Measurements from ENCODE around the gene BORCS5. TPM values are rescaled to one million over a fixed set of nuclear protein-coding genes. Genes with fewer than 3 reads are reported as not detected.

Gene BORCS5
- total RNA-seq, 4 donors from 2014 or later: 8.3 to 22.7 (median 15.3) TPM

DNA sequence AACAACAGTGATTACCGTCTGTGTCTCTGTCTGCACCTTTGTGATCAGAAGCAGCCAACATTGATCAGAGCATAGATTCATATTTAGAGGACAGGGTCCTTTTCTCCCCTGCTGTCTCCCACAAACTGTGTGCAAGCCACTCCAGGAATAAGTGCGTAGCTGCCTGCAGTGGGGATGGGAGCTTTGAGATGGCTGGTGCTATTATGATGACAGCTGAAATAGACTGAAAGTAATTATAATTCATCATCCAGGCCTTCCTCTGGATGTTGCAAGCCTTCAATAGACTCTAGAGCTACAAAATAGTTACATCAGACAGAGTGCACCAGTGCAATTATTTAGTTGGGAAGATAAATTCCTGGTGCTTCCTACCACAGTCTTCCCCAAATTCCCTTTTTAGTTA lies 68.1 kb downstream of the BORCS5 start:
- H3K9me3 ChIP-seq: peaks cover 0 to 10% (median 2%) of the 10 kb centered on the region in 4 donors
- no peak overlapping the region for H3K27ac ChIP-seq
- H3K36me3 ChIP-seq: no peaks in the 10 kb centered on the region
- peaks cover 0 to 8% (median 0%) of the 10 kb centered on the region in 4 donors for H3K4me1 ChIP-seq
- H3K27me3 ChIP-seq: no peaks in the 10 kb centered on the region
- no peak for TF ChIP-seq POLR2A (IDR thresholded peaks at IDR 0.05)
- TF ChIP-seq, protein P1, sequence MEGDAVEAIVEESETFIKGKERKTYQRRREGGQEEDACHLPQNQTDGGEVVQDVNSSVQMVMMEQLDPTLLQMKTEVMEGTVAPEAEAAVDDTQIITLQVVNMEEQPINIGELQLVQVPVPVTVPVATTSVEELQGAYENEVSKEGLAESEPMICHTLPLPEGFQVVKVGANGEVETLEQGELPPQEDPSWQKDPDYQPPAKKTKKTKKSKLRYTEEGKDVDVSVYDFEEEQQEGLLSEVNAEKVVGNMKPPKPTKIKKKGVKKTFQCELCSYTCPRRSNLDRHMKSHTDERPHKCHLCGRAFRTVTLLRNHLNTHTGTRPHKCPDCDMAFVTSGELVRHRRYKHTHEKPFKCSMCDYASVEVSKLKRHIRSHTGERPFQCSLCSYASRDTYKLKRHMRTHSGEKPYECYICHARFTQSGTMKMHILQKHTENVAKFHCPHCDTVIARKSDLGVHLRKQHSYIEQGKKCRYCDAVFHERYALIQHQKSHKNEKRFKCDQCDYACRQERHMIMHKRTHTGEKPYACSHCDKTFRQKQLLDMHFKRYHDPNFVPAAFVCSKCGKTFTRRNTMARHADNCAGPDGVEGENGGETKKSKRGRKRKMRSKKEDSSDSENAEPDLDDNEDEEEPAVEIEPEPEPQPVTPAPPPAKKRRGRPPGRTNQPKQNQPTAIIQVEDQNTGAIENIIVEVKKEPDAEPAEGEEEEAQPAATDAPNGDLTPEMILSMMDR (IDR thresholded peaks at IDR 0.05): no peak
- DNase-seq: no peak
- H3K4me3 ChIP-seq: no peak overlapping the region

DNA sequence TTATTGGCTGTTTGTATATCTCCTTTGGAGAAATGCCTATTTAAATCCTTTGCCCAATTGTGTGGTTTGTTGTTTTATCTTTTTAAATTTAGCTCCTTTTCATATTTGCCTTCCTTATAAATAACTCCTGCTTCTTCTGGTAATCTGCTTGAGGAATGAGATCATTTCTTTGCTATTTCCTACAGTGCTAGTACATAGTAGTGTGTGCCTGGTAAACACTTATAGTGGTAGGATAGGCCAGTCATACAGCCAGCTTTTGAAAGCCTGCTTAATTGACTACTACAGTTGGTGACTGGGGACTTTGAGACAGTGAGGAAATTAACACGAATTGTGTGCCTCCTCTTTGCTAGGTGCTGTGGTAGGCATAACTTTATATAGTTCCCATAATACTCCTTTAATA lies 68.7 kb downstream of the BORCS5 start:
- no peak for DNase-seq
- no peaks in the 10 kb centered on the region for H3K27me3 ChIP-seq
- H3K36me3 ChIP-seq: no peaks in the 10 kb centered on the region
- H3K9me3 ChIP-seq: peaks cover 0 to 10% (median 2%) of the 10 kb centered on the region in 4 donors
- H3K4me1 ChIP-seq: peaks cover 0 to 8% (median 0%) of the 10 kb centered on the region in 4 donors
- H3K4me3 ChIP-seq: no peak overlapping the region
- no peak for TF ChIP-seq POLR2A (IDR thresholded peaks at IDR 0.05)
- TF ChIP-seq, protein P1 (IDR thresholded peaks at IDR 0.05): no peak
- no peak overlapping the region for H3K27ac ChIP-seq

DNA sequence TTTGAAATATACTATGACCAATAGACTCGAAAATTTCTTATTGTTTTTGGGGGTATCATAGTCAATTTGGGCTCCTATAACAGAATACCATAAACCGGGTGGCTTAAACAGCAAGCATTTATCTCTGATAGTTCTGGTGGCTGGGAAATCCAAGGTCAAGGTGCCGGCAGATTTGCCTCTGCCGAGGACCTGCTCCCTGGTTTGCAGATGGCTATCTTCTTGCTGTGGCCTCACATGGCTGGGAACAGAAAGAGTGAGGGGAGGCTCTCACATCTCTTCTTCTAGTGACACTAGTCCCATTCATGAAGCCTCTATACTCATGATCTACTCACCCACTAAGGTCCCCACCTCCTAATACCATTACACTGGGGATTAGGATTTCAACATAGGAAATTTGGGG lies 70.7 kb downstream of the BORCS5 start:
- Histone ChIP-seq H3K9me3 (peaks cover 0 to 10% (median 2%) of the 10 kb centered on the region in 4 donors), H3K27ac (no peak overlapping the region)
- TF ChIP-seq POLR2A (IDR thresholded peaks at IDR 0.05): no peak
- TF ChIP-seq, protein P1 (IDR thresholded peaks at IDR 0.05): no peak

DNA sequence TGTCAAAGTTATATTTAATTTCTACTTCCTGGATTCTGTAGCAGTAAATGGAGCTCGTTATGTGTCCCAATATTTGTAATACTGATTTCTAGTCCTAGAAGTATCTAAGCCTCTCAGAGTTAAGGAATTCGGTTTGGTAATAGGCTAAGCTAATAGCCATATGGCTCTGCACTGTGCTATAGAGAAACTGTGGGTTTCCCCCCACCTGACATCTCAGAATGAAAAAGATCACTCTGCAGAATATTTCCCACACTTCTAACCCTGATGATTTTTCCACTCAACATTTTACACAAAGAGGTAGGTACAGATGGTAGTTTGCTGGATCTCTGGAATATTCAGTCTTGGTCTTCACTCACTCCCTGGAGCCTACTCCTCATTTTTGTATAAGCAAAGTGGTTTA lies 71.2 kb downstream of the BORCS5 start:
- Histone ChIP-seq H3K27ac (no peak overlapping the region), H3K27me3 (no peaks in the 10 kb centered on the region), H3K9me3 (peaks cover 0 to 10% (median 2%) of the 10 kb centered on the region in 4 donors), H3K4me1 (peaks cover 0 to 12% (median 0%) of the 10 kb centered on the region in 4 donors), H3K36me3 (no peaks in the 10 kb centered on the region), H3K4me3 (no peak overlapping the region)
- TF ChIP-seq POLR2A (IDR thresholded peaks at IDR 0.05): no peak
- DNase-seq: no peak

More for the DNA sequence above, 70.7 kb downstream of the BORCS5 start:
- no peak overlapping the region for H3K4me3 ChIP-seq
- H3K27me3 ChIP-seq: no peaks in the 10 kb centered on the region
- H3K36me3 ChIP-seq: no peaks in the 10 kb centered on the region
- peaks cover 0 to 12% (median 0%) of the 10 kb centered on the region in 4 donors for H3K4me1 ChIP-seq
- no peak for DNase-seq

DNA sequence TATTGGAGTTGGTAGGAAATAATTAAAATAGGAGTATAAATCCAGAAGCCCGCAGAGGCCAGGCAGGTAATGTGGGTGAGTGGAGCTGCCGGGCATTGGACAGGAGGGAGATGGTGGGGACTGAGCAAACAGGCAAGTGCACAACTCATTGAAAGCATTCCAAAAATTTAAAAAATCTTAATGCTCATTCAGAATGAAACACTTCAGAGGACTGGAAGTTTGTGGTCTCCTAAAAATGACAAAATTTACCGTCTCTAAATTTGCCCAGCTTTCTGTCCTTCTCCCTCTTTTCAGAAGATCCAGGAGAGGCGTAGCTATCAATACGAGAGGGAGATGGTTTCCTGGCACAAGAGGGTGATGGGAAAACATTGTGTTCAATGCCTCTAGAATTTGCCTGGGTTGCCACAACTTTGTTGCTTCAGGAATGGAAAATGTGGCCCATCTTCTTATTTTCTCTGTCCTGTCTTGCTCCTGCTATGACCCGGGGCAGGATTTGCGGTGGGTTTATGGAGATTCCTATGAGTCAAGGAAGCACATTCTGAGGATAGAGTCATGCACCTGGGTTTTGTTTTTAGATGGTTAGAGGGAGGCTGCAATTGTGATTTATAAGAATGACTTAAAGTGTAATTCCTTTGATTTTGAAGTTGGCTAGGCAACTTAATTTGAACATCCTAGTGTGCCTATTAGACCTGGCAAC lies 72.2 kb downstream of the BORCS5 start:
- no peak for DNase-seq
- peaks cover 0 to 12% (median 0%) of the 10 kb centered on the region in 4 donors for H3K4me1 ChIP-seq
- no peak overlapping the region for H3K27ac ChIP-seq

DNA sequence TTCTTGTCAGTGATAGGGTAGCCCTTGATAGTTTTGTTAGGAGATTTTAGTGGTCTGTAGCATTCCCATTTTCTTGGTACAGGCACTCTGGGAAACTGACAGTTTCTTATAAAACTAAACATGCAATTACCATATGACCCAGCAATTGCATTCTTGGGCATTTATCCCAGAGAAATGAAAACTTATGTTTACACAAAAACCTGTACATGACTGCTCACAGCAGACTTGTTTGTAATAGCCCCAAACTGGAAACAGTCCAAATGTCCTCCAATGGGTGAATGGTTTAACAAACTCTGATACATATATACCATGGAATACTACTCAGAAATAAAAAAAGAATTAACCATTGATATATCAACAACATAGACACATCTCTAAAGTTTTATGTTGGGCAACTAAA lies 75.5 kb downstream of the BORCS5 start:
- DNase-seq: no peak
- H3K27ac ChIP-seq: no peak overlapping the region

More for the DNA sequence above, 72.2 kb downstream of the BORCS5 start:
- peaks cover 0 to 2% (median 0%) of the 10 kb centered on the region in 4 donors for H3K9me3 ChIP-seq
- H3K27me3 ChIP-seq: no peaks in the 10 kb centered on the region
- TF ChIP-seq, protein P1 (IDR thresholded peaks at IDR 0.05): no peak
- TF ChIP-seq POLR2A (IDR thresholded peaks at IDR 0.05): no peak
- H3K4me3 ChIP-seq: no peak overlapping the region
- H3K36me3 ChIP-seq: no peaks in the 10 kb centered on the region

More for the DNA sequence above, 75.5 kb downstream of the BORCS5 start:
- no peak overlapping the region for H3K4me3 ChIP-seq
- TF ChIP-seq, protein P1 (IDR thresholded peaks at IDR 0.05): no peak
- TF ChIP-seq POLR2A (IDR thresholded peaks at IDR 0.05): no peak
- H3K36me3 ChIP-seq: no peaks in the 10 kb centered on the region
- H3K9me3 ChIP-seq: no peaks in the 10 kb centered on the region
- no peaks in the 10 kb centered on the region for H3K27me3 ChIP-seq
- peaks cover 0 to 4% (median 0%) of the 10 kb centered on the region in 4 donors for H3K4me1 ChIP-seq
